WERI-Rb-1 (cell line): ENCODE results near the gene SPSB1.

Experiments
- DNase-seq: peaks from one replicate; pipeline ENCODE4 v3.0.0-alpha.2; 2020
- H3K27ac ChIP-seq: fragments of 250-450 bp; sonication (Bioruptor Pico); 2 replicates; pipeline ENCODE4 v1.5.1; 2020; ENCODE audit warnings: mild to moderate bottlenecking, moderate library complexity
- H3K27me3 ChIP-seq: fragments of 250-450 bp; sonication (Bioruptor Pico); 2 replicates; pipeline ENCODE4 v1.5.1; 2021; ENCODE audit warnings: mild to moderate bottlenecking, low read depth, moderate library complexity; ENCODE audit not compliant: insufficient read depth, severe bottlenecking
- H3K36me3 ChIP-seq: fragments of 250-450 bp; sonication (Bioruptor Pico); 2 replicates; pipeline ENCODE4 v1.5.1; 2020; ENCODE audit warnings: mild to moderate bottlenecking, moderate library complexity
- H3K4me3 ChIP-seq: 2 replicates; pipeline ENCODE4 v1.5.1; 2011; ENCODE audit warnings: low read depth, mild to moderate bottlenecking, control low read depth, low read length
- H3K9me3 ChIP-seq: fragments of 250-450 bp; sonication (Bioruptor Pico); 2 replicates; pipeline ENCODE4 v1.5.1; 2021; ENCODE audit warnings: mild to moderate bottlenecking, moderate library complexity; ENCODE audit not compliant: severe bottlenecking
- TF ChIP-seq, protein P1 (sequence below): IDR thresholded peaks from 2 replicates; pipeline ENCODE4 v1.5.1; 2011; ENCODE audit warnings: low read depth, mild to moderate bottlenecking, control low read depth, inconsistent platforms, low read length

SPSB1 gene

GRCh38 chr1:9317591-9318417 is 25.1 kb downstream of the SPSB1 start:
- Histone ChIP-seq H3K27me3 (no peaks in the 10 kb centered on the region), H3K27ac (peak overlapping the region; percentile 31), H3K9me3 (no peaks in the 10 kb centered on the region), H3K36me3 (peaks cover 17% of the 10 kb centered on the region), H3K4me3 (no peak overlapping the region)
- no peak for DNase-seq
- TF ChIP-seq, protein P1, sequence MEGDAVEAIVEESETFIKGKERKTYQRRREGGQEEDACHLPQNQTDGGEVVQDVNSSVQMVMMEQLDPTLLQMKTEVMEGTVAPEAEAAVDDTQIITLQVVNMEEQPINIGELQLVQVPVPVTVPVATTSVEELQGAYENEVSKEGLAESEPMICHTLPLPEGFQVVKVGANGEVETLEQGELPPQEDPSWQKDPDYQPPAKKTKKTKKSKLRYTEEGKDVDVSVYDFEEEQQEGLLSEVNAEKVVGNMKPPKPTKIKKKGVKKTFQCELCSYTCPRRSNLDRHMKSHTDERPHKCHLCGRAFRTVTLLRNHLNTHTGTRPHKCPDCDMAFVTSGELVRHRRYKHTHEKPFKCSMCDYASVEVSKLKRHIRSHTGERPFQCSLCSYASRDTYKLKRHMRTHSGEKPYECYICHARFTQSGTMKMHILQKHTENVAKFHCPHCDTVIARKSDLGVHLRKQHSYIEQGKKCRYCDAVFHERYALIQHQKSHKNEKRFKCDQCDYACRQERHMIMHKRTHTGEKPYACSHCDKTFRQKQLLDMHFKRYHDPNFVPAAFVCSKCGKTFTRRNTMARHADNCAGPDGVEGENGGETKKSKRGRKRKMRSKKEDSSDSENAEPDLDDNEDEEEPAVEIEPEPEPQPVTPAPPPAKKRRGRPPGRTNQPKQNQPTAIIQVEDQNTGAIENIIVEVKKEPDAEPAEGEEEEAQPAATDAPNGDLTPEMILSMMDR: no peak

GRCh38 chr1:9319208-9319788 is 26.6 kb downstream of the SPSB1 start:
- H3K27ac ChIP-seq: peak overlapping the region; percentile 82
- no peaks in the 10 kb centered on the region for H3K27me3 ChIP-seq
- DNase-seq: no peak
- TF ChIP-seq, protein P1: no peak
- no peak overlapping the region for H3K4me3 ChIP-seq
- no peaks in the 10 kb centered on the region for H3K9me3 ChIP-seq
- H3K36me3 ChIP-seq: peaks cover 21% of the 10 kb centered on the region

DNA sequence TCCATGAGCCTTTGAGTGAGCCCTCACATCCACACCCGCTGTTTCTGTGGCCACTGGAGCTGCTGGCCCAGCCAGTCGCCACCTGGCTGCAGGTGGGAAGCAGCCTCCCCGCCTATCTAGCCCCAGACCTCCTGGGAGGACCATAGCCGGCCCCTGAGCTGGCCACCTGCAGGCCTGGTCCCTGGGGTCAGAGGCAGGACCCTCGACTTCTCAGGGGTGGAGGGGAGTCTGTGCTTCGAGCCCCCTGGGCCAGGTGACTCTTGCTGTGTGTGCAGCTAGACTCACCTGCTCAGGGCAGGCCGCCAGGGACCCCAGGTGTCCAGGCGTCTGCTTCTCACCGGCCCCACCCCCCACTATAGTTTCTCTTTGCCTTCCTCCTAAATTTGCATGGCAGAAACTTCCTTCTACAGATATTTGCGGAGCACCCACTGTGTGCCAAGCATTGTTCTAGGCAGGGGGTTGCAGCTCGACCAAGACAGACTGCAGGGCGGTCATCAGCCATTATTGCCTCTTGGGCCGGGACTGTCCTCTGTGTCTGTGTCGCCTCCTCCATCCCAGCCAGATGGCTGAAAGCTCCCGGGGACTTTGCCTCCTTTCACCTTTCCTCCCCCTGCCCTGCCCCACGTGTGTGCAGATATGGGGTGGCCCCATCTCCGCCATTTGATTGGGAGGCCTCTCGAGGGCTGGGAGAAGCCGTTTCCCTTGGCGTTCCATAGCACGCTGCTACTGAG is 27.3 kb downstream of the SPSB1 start:
- TF ChIP-seq, protein P1: 0 out of 2 replicates have a peak, but pooled peaks have one; percentile 3
- Histone ChIP-seq H3K9me3 (no peaks in the 10 kb centered on the region), H3K27ac (peak overlapping the region; percentile 82), H3K36me3 (peaks cover 21% of the 10 kb centered on the region), H3K27me3 (no peaks in the 10 kb centered on the region), H3K4me3 (no peak overlapping the region)
- DNase-seq: peak; percentile 88

DNA sequence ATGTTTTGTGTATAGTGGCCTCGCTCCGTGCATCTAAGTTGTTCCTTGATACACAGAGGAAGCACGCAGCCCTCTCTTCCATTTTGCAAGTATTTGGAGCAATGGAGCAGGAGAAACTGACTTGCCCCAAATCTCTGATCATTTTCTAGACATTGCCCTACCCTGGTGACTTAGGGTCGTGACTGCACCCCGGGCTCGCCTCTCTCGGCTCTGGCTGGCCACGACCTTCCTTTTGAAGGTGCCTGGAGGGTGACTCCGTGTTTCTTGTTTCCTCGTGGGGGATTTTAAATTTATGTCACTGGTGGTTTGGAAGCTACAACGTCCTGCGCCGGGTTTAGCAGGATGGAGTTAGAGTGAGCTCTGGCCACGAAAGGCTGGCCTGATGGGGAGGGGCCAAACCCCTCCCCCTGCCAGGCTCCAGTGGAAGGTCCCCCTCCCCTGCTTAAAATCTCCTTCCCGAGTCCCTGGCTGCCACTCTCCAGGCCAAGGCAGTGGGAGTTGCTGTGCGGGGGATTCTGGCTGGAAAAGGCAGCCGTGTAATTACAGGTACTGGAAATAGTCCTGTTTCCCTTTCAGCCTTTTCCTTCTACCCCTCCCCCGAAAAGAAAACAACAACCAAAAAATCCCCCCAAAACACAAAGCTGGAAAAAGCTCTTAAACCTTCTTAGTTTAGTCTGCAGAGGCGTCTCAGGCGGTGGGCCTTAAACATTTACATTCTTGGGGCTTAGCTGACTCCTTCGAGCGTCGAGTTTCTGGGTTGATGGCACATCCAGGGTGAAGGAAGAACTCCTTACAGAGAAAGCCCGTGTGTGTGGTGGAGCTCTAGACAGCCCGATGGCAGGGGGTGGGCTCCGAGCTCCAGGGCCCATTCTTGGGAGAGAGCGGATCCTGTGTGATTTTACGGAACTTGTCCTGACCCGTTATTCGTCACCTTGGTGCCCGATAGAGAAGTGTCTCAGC is 28.1 kb downstream of the SPSB1 start:
- Histone ChIP-seq H3K36me3 (peaks cover 20% of the 10 kb centered on the region; the same call in 1 of the 2 replicates), H3K27ac (peak overlapping the region; percentile 82), H3K4me3 (0 out of 2 replicates have a peak overlapping the region, but pooled peaks have one; percentile 3), H3K9me3 (no peaks in the 10 kb centered on the region), H3K27me3 (no peaks in the 10 kb centered on the region)
- TF ChIP-seq, protein P1: no peak
- peak; percentile 52 for DNase-seq

GRCh38 chr1:9321480-9321849 is 28.8 kb downstream of the SPSB1 start:
- no peaks in the 10 kb centered on the region for H3K27me3 ChIP-seq
- no peak overlapping the region for H3K4me3 ChIP-seq
- TF ChIP-seq, protein P1: no peak
- peaks cover 20% of the 10 kb centered on the region; the same call in 1 of the 2 replicates for H3K36me3 ChIP-seq
- DNase-seq: no peak
- no peaks in the 10 kb centered on the region for H3K9me3 ChIP-seq
- H3K27ac ChIP-seq: peak overlapping the region; percentile 82
